Activated CD8-positive, alpha-beta memory T cell treated with anti-CD3 and anti-CD28 coated beads for 36 hours (primary cell): Measurements from ENCODE around the gene RARS1. TPM values are rescaled to one million over a fixed set of nuclear protein-coding genes. Genes with fewer than 3 reads are reported as not detected.

ENCODE experiments used
- CTCF ChIA-PET: fragments of 350-600 bp; sonication (Branson Sonifier 250); formaldehyde crosslinking; loops from one replicate; lab custom pipeline; 2021; ENCODE audit warnings: antibody characterized with exemption; lab: Charles Lee
- POLR2A ChIA-PET: fragments of 350-600 bp; sonication (Branson Sonifier 250); formaldehyde crosslinking; loops from one replicate; lab custom pipeline; 2021; ENCODE audit warnings: antibody characterized with exemption; lab: Charles Lee
- total RNA-seq, 2 experiments: library from RNA; stranded (reverse); gene quantifications; one replicate each; pipeline ENCODE4 v1.2.3, GENCODE V29; 2021

The RARS1 gene
- total RNA-seq: 100 to 1,000 TPM; 138 to 147 TPM

DNA sequence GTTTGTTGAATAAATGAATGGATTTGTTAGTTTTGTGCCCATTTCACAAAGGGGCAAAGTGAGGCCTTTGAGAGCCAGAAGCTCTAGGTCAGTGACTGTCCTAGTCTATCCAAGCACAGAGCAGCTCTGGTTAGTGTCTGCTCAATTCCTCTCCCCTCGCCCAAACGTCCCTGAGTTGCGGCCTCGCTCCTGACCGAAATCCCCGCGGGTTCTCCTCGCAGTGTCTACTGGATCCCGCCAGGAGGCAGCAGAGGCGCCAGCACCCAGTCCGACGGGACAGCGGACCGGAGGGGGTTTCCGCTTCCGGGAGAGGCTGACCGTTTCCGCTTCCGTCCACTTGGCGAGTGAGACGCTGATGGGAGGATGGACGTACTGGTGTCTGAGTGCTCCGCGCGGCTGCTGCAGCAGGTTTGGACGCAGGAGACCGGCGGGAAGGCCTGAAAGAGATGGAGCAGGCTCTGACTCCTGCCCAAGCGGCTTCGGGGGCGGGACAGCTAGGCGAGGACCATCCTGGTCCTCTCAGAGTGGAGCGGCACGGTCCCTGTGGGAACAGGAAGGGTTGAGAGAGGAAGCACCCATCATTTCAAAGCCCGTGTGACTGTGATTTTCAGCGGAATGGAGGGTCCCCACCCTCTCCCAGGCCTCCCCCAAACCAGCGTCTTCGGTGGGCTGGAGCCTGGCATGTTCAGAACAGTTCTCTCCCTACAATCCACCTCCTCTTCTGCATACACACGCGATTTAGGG lies at the start of gene RARS1:
TSS of gene RARS1 (plus strand) at position 336 of the 744 bp plus-strand sequence. CDS start at position 364, 28 bp downstream.
- CTCF ChIA-PET: interaction anchor here (1.6 kb wide), 1 partner anchor 217 kb away, joined by 5 read pairs; no protein-coding TSS in a partner anchor

DNA sequence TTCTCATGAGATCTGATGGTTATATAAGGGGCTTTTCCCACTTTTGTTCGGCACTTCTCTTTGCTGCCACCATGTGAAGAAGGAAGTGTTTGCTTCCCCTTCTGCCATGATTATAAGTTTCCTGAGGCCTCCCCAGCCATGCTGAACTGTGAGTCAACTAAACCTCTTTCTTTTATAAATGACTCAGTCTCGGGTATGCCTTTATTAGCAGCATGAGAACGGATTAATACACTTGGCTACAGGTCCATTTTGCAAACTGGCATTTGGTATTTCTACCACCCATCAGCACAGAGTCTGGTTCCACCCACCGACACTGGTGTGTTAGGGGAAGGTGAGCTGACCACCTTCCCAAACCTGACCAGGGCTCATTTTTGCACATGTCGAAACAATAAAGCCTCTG lies 47.9 kb upstream of the RARS1 start:
- ChIA-PET CTCF (no interaction called here), POLR2A (no interaction called here)

More for the DNA sequence above, at the start of gene RARS1:
- POLR2A ChIA-PET: no interaction called here

DNA sequence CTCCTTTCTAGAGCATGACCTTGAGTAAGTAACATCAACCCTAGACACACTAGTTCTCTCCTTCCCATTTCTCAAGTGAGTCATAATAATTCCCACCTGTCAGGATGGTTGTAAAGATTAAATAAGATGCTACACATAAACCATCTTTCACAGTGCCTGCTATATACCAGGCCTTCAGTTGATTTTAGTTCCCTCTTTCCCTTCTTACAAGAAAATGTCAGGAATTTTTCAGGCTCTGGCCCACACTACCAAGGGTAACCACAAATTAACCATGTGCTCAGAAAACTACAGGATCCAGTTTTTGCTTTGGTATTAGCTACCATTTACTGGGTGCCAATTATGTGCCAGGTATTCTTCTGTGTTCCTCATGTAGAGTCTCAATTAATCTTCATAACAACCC lies 42.7 kb upstream of the RARS1 start:
- POLR2A ChIA-PET: no interaction called here
- CTCF ChIA-PET: no interaction called here

DNA sequence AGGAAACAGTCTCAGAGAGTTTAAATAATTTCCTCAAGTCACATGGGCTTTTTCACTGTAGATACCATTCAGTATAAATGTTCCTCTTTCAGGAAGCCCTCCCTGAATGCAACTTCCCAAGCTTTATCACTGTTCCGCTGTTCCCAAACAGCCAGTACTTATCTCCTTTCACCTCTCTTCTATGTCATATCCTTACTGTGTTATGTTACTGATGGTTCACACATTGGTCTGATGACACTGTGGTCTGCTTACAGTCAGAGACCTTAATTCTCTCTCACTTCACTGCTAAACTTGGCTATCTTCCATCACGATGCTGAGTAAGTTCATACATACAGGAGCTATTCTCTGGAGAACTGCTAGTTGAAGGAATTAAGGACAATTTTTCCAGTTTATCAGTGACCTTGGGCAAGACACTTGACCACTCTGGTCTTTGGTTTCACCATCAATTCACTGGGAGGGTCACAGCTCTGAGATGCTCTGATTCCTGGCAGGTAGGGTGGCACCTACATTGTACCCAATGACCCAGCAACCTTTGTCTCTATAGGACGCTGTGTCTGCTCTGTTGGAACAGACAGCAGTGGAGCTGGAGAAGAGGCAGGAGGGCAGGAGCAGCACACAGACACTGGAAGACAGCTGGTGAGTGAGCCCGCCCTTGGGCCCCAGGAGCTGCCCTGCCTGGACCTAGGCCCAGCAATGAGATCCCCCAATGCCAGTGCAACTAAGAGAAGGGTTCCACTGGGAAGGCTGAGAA lies 42.1 kb upstream of the RARS1 start:
- ChIA-PET POLR2A (no interaction called here), CTCF (no interaction called here)

GRCh38 chr5:168446983-168447619 lies 39.2 kb upstream of the RARS1 start:
- ChIA-PET CTCF (no interaction called here), POLR2A (no interaction called here)

DNA sequence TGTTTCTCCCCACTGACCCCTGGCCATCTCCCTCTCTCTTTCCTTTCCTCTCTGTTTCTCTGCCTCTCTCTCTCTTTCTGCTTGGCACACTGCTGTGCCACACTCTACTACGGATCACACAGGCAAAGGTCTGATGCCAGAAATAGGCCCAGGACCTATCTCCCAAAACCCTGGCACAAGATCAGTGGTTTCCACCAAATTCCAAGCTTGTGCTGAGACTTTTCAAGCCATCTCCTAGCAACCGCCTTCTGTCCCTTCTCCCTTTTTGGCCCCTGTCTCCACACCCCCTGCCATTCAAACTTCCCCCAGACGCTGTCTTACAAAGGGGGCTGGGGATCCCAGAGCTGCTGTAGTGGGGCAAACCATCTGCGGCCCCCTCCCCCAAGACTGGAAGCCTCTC lies 38.5 kb upstream of the RARS1 start:
- CTCF ChIA-PET: no interaction called here
- POLR2A ChIA-PET: no interaction called here

GRCh38 chr5:168449166-168449565 lies 37.1 kb upstream of the RARS1 start:
- POLR2A ChIA-PET: no interaction called here
- CTCF ChIA-PET: no interaction called here

- POLR2A ChIA-PET: no interaction called here
Measured at GRCh38 chr5:168451565-168451964, 34.7 kb upstream of the RARS1 start.

DNA sequence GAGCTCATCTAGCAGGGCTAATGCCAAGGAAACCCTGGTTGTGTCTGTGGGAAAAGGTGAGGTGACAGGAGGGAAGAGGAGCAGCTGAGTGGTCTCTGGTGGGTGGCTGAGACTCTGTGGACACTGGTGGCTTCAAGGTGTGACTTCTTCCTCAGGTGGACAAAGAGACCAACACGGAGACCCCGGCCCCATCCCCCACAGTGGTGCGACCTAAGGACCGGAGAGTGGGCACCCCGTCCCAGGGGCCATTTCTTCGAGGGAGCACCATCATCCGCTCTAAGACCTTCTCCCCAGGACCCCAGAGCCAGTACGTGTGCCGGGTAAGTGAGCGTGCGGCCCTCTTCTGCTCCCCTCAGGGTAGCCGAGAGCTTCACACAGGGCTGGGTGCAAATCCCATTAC lies 31.1 kb upstream of the RARS1 start:
- POLR2A ChIA-PET: no interaction called here
- CTCF ChIA-PET: no interaction called here

More at GRCh38 chr5:168451565-168451964, 34.7 kb upstream of the RARS1 start:
- CTCF ChIA-PET: no interaction called here

DNA sequence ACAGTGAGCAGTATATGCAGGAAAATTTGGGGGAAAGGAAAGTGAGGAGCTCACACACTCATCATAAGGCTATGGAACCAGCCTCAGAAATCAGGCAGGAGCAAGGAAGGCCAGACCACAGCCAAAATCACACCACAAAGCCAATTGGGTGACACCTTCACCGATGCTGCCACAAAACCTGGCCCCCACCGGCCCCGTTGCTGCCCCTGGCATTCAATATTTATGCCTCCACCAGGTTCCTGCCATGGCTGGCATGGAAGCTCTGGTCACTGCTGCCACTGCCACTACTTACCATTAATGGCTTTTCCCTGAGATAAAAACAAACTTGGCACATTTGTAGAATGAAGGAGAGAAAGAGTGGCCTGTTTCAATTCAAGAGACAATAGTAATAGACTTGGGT lies 28.7 kb upstream of the RARS1 start:
- ChIA-PET POLR2A (no interaction called here), CTCF (no interaction called here)

DNA sequence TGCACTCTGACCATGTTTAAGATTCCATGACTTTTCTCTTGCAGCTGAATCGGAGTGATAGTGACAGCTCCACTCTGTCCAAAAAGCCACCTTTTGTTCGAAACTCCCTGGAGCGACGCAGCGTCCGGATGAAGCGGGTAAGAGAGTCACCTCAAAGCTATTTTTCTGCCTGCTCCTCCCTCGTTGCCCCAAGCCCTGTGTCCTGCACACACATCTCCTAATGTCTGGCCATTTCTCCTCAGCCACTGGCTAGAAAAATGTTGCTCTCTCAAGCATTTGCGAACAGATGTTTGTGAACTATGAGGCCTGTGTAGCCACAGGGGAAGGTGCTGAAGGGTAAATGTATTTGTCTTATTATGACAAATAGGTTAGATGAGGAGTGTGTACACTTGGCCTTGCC lies 25.7 kb upstream of the RARS1 start:
- POLR2A ChIA-PET: no interaction called here
- CTCF ChIA-PET: no interaction called here

DNA sequence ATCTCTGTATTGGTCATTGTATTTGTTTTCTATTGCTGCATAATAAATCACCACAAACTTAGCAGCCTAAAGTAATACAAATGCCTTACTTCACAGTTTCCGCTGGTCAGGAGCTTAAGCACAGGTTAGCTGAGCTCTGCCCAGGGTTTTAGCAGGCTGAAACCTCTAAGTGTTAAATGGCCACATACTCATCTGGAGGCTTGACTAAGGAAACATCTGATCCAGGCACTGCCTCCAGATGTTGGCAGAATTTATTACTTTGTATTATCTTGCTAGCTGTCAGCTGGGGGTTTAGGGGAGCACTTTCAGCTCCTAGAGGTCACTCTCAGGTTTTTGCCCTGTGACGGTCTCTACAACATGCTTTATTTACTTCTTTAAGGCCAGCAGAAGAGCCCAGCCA lies 23.2 kb upstream of the RARS1 start:
- ChIA-PET POLR2A (interaction anchor here (0.5 kb wide), 1 partner anchor 50 kb away, joined by 3 read pairs; no protein-coding TSS in a partner anchor), CTCF (no interaction called here)

- ChIA-PET POLR2A (no interaction called here), CTCF (no interaction called here)
Measured at GRCh38 chr5:168464214-168464613, 22.1 kb upstream of the RARS1 start.

DNA sequence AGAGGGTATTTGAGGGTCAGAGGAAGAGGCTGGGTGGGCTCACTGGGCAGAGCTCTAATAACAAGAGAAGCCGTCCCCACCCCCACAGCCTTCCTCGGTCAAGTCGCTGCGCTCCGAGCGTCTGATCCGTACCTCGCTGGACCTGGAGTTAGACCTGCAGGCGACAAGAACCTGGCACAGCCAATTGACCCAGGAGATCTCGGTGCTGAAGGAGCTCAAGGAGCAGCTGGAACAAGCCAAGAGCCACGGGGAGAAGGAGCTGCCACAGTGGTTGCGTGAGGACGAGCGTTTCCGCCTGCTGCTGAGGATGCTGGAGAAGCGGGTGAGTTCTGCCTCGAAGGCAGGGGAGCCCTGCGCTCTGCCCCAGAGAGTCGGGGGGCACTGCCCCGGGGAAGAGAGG lies 21.6 kb upstream of the RARS1 start:
- POLR2A ChIA-PET: no interaction called here

GRCh38 chr5:168467755-168468330 lies 18.4 kb upstream of the RARS1 start:
- POLR2A ChIA-PET: no interaction called here
- CTCF ChIA-PET: no interaction called here

More for the DNA sequence above, 21.6 kb upstream of the RARS1 start:
- CTCF ChIA-PET: no interaction called here

GRCh38 chr5:168468836-168469235 lies 17.4 kb upstream of the RARS1 start:
- CTCF ChIA-PET: no interaction called here

GRCh38 chr5:168469816-168470215 lies 16.5 kb upstream of the RARS1 start:
- ChIA-PET POLR2A (no interaction called here), CTCF (no interaction called here)

More at GRCh38 chr5:168468836-168469235, 17.4 kb upstream of the RARS1 start:
- POLR2A ChIA-PET: no interaction called here

- ChIA-PET CTCF (no interaction called here), POLR2A (no interaction called here)
Measured at GRCh38 chr5:168471785-168472184, 14.5 kb upstream of the RARS1 start.

- CTCF ChIA-PET: no interaction called here
- POLR2A ChIA-PET: no interaction called here
Measured at GRCh38 chr5:168472329-168472728, 13.9 kb upstream of the RARS1 start.

DNA sequence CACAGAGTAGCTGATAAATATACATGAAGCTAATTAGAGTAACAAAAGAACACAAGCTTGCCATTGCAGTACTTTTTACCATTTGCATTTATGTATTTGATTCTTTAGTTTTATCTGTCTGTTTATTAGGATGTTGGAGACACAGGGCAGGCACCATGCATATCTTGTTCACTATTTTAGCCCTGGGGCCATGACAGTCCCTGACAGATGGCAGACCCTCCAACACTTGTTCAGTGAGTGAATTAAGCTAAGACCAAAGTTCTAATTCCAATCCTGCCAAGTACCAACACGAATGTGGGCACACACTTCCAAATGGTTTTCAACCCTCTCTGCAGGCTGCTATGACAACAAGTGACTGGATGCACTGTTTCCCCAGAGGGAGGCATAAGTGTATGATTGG lies 12.0 kb upstream of the RARS1 start:
- POLR2A ChIA-PET: no interaction called here
- CTCF ChIA-PET: no interaction called here
